HG03103 (cell line): ENCODE results near the gene CDCA4.

ENCODE experiments used
- ATAC-seq: cut with Tn5 transposase; IDR thresholded peaks from one replicate; pipeline ENCODE4 v1.9.1; 2021; ENCODE audit warnings: low read depth; ENCODE audit not compliant: unreplicated experiment

The CDCA4 gene

DNA sequence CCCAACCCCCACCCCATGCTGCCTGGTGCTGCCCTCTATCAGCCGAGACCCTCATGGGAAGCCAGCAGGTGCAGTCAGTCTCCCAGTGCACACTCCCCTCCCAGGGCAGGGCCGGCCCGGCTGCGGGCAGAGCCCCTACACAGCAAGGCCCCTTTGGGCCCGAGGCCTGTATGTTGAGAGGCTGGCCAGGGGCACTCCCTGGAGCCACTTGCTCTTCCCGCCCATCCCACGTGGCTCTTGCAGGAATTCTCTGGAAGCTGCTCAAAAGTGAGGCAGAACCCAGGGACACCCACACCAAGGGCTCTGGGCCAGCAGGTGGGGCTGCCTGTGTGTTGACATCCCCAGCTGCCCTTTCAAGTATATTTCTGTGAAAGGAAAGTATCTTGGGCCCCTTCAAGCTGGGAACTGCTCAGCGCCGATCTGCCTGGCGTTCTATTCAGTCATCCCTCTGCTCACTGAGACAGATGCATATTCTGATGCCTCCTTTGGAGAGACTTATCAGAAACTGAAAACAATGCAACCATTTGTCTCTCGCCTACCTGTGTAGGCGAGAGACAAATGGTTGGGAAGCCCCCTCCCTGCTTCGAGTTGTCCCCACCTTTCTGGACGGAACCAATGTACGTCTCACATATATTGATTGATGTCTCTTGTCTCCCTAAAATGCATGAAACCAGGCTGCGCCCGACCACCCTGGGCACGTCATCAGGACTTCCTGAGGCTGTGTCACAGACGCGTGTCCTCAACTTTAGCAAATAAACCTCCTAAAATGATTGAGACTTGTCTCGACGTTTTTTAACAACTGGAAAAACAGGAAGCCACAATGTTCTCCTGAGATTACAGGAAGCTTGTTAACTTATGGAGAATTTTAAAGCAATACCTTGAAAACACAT is 38.4 kb upstream of the CDCA4 start:
- no peak for ATAC-seq

DNA sequence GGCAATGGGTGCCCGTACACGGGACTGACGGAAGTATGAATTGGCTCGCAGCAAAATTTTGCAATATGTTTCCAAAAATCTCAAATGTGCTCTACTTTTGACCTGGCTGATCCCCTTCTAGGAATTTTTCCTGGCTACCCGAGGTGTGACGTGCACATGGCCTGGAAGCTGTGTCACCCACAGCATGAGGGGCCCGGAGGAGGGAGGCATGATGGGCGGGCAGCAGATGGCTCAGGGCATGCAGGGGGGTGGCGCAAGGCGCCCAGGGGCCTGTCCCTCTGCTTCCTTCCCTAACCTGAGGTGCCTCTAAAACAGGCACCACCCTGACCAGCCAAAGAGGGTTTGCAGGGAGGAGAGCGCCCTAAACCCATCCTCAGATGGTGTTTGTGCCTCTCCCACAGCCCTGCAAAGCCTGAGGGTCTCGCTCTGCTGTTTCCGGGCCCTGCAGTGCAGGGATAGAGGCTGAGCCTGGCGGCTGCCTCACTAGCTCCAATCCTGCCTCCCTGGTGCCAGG is 37.7 kb upstream of the CDCA4 start:
- ATAC-seq, result no peak

- ATAC-seq, result no peak
Measured at GRCh38 chr14:105056303-105056831, 35.5 kb upstream of the CDCA4 start.

- no peak for ATAC-seq
Measured at GRCh38 chr14:105055736-105056302, 34.9 kb upstream of the CDCA4 start.

DNA sequence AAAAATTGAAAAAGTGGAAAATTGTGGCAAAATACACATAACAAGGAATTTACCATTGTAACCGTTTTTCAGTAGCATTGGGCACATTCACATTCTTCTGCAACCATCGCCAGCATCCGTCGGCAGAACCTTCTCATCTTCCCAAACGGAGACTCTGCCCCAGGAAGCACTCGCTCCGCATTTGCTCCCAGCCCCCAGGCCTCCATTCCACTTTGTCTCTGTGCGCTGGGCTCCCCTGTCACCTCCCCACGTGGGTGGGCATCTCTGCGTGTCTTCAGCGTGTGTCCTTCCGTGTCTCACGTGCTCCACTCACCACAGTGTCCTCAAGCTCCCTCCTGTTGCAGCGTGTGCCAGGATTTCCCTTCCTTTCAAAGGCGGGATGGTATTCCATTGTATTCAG is 34.5 kb upstream of the CDCA4 start:
- ATAC-seq, result no peak

DNA sequence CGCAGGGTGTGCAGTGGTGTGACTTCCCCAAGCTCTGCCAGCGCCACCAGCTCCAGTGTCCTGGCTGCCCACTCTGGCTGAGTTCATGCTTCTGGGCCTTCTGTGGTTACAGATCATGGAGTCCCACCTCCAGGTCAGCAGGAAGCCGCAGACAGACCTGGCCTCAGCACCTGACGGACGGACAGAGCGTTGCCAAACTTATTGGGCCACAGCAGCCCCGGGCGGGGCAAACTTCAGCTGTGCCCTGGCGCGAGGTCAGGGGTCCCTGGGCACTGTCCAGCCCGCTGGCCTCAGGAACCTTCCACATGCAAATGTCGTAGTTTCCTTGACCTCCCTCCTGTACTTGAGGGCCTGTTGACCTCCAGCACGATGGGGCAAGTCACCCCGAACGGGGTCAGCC is 33.1 kb upstream of the CDCA4 start:
- ATAC-seq, result no peak

DNA sequence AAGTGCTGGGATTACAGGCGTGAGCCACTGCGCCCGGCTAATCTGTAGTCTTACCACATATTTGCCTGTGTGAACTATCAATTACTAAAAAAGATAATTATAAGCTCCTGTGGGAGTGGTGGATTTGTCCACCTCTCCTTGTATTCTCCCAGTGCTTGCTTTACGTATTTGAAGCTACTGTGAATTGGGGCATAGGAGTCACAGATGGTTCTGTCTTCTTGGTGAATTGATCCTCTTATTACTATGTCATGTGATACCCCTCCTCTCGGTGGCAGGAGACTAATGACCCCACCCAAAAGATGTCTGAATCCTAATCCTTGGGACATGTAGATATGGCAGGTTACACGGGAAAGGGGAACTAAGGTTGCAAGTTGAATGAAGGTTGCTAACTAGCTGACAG is 32.5 kb upstream of the CDCA4 start:
- no peak for ATAC-seq

- ATAC-seq, result no peak
Measured at GRCh38 chr14:105052110-105052458, 31.2 kb upstream of the CDCA4 start.

GRCh38 chr14:105051182-105052109 is 30.6 kb upstream of the CDCA4 start:
- no peak for ATAC-seq

- ATAC-seq, result no peak
Measured at GRCh38 chr14:105050551-105050897, 29.6 kb upstream of the CDCA4 start.

GRCh38 chr14:105049753-105050550 is 29.1 kb upstream of the CDCA4 start:
- ATAC-seq, result no peak

DNA sequence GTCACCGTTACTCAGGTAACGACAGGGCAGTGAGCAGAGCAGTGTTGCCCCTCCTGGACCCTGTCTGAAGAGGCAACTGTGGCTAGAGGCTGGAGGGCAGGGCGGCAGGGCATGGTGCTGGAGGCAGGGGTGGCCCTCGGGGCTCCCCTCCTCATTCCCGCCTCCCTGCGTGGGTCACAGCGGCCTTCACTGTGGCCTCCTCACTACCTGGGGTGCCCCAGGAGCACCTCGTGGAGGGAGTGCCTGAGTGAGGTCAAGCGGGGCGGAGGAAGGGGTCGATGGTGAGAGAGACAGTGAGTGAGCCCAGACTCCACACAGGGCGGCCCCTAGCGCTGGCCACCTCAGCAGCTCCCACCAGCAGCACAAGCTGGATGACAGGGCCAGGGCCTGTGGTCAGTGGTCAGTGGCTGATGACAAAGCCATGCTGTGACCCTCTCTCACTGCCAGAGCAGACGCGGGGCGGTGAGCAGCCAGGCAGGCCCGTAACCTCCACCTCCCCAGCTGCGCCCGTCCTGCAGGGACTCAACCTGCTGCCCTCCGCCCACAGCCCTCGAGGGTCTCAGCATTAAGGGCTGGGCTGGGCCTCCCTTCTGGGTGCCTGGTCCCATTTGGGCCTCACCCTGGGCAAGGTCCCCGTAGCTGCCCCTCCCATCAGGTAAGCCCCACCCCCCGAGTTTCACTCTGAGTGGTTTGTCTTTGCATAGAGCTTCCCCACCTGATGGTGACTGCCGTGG is 26.6 kb upstream of the CDCA4 start:
- no peak for ATAC-seq

- ATAC-seq, result no peak
Measured at GRCh38 chr14:105046891-105047282, 26.0 kb upstream of the CDCA4 start.

DNA sequence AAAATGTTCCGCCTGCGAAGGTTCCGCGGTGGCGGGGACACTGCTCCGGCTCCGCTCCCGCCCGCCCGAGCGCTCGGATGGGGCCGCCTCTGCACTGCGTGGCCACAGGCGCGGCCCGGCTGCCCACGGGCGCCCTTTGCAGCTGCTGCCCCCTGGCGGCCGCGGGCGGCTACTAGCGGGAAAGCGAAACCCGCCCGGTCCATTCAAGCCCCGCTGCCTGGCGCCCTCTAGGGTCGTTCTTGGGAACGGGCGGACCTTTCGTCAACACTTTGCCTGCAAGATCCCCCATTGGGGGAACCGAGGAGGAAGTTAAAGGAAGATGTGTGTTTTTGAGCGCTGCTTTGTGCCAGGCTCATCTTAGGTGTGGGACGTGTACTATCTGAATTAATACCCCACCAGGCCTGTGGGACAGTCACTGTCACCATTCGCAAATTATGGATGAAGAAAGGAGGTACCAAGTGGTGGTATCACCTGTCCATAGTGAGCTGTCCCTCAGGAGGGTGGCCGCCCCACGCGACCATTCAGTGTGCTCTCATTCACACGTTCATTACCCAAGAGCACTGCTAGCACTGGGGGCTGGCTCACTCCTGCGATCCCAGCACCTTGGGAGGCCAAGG is 24.9 kb upstream of the CDCA4 start:
- ATAC-seq, result no peak

DNA sequence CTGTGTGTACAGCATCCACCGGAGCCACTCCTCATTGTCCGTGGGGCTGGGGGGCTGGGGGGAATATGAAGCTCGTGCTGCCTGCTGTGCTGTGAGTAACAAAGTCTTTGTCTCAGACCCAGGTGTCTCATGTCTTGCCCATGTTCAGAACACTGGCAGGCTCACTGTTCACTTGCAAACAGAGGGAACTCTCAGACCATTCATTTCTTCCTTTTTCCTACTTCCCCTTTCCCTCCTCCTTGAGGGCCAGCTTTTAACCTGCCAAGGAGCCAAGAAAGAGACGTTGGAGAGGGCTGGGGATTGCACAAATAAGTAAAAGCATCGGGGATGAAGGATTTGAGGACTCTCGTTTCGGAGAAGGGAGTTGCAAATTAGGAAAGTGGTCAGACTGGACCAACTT is 22.8 kb upstream of the CDCA4 start:
- no peak for ATAC-seq

DNA sequence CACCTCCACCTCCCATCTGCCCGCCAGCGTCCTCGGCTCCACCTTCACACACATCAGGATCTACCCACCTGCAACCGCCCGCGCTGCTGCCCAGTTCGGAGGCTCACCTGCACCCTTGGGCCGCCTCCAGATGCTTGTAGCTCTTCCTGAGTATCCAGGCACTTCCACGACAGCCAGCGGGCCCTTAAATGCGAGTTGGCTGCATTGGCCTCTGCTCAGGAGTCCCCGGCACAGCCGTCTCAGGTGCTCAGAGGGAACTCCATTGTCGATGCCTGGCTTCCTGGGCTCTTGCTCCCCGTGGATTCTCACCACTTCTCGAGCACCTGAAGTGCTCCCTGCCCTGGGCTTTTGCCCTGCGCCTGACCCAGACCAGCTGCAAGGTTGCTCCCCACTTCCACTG is 21.9 kb upstream of the CDCA4 start:
- ATAC-seq, result no peak

- no peak for ATAC-seq
Measured at GRCh38 chr14:105041841-105042765, 21.2 kb upstream of the CDCA4 start.
